A549 treated with dexamethasone at 1 μM for 4 hours (cell line): ENCODE measurements around the gene NGRN. TPM values are rescaled to one million over a fixed set of nuclear protein-coding genes. Genes with fewer than 3 reads are reported as not detected.

Source experiments
- total RNA-seq: library from RNA; stranded (reverse); fragments of 200-300 nt; extraction: Qiagen RNA extraction; gene quantifications from 5 replicates; pipeline ENCODE4 v1.2.3, GENCODE V29; 2022

NGRN gene
- 102 to 114 TPM (median 108 TPM) in 5 replicates for total RNA-seq

GRCh38 chr15:90265271-90266060, at the start of gene NGRN:
TSS of gene NGRN (plus strand) at chr15:90265672. CDS start at chr15:90265713, 41 bp downstream.

GRCh38 chr15:90233387-90234095, 31.9 kb upstream of the NGRN start, which contains the start of gene CIB1:
TSS of gene CIB1 (minus strand) at chr15:90233941. CDS start at chr15:90233885, 56 bp downstream.

GRCh38 chr15:90234096-90234988, 31.1 kb upstream of the NGRN start, which contains the start of gene GDPGP1:
TSS of gene GDPGP1 (plus strand) at chr15:90234209. CDS start at chr15:90240909, 6,700 bp downstream.

GRCh38 chr15:90249203-90249863, 16.1 kb upstream of the NGRN start, which contains the start of gene TTLL13:
TSS of gene TTLL13 (plus strand) at chr15:90249556. CDS start at chr15:90250631, 1,075 bp downstream.

Other genes with a start within 250 kb of the NGRN start
- gene IDH2, start 163.2 kb upstream of the NGRN start, total RNA-seq = 38.9 to 51.0 TPM (median 45.3 TPM) in 5 replicates
- gene SEMA4B, start 64.3 kb upstream of the NGRN start, total RNA-seq = 51.9 to 80.6 TPM (median 71.1 TPM) in 5 replicates
- gene CIB1, start 31.7 kb upstream of the NGRN start, total RNA-seq = 184 to 200 TPM (median 193 TPM) in 5 replicates
- gene GDPGP1, start 31.5 kb upstream of the NGRN start, total RNA-seq = 3.6 to 4.5 TPM (median 4.1 TPM) in 5 replicates
- gene TTLL13, start 16.1 kb upstream of the NGRN start, total RNA-seq = 0.09 to 0.25 TPM (median 0.12 TPM) in 5 replicates
- 0.71 to 1.6 TPM (median 1.3 TPM) in 5 replicates for gene ZNF774, start 86.6 kb downstream of the NGRN start, total RNA-seq
- gene IQGAP1, start 122.6 kb downstream of the NGRN start, total RNA-seq = 198 to 238 TPM (median 230 TPM) in 5 replicates